Astrocyte of the spinal cord (primary cell): ENCODE data around the gene SYTL5.

Experiments
- DNase-seq: peaks from one replicate; pipeline ENCODE4 v3.0.0; 2011; ENCODE audit warnings: low read depth, low spot score
- H3K4me3 ChIP-seq: 2 replicates; pipeline ENCODE4 v1.5.1; 2011; ENCODE audit warnings: low read depth, mild to moderate bottlenecking, low read length, moderate library complexity
- in situ Hi-C: cut with HindIII; loops from 2 replicates; pipeline ENCODE4 v1.10.0; 2017; ENCODE audit warnings: low sequenced_read_pairs
- TF ChIP-seq, protein P1 (sequence below): IDR thresholded peaks from 2 replicates; pipeline ENCODE4 v1.5.1; 2012; ENCODE audit warnings: low read depth, mild to moderate bottlenecking, low read length, inconsistent platforms

Gene SYTL5

DNA sequence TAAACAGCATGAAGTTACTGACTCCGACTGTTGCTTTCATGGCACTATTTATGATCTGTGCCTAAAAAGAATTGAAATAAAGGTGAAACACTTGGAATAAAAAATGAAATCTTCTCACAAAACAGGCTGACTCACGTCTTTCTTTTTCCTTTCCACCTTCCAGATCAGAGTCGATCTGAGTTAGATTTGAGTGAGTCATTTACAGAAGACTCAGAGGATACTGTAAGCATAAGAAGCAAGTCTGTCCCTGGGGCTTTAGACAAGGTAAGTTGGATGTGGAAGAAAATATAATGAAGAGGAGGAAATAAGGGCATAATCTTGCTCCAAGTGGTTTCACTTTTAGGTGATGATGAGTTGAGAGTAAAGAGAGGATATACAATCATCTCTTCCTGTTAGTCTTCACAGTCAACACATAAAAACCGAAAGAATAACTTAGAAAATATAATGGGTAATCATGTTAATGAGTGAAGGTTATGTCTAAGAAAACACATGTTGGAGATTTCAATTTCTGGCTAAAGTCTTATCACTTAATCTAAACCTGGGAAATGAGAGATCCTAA is 89.7 kb downstream of the SYTL5 start:
- peak; percentile 50 for DNase-seq
- TF ChIP-seq, protein P1, sequence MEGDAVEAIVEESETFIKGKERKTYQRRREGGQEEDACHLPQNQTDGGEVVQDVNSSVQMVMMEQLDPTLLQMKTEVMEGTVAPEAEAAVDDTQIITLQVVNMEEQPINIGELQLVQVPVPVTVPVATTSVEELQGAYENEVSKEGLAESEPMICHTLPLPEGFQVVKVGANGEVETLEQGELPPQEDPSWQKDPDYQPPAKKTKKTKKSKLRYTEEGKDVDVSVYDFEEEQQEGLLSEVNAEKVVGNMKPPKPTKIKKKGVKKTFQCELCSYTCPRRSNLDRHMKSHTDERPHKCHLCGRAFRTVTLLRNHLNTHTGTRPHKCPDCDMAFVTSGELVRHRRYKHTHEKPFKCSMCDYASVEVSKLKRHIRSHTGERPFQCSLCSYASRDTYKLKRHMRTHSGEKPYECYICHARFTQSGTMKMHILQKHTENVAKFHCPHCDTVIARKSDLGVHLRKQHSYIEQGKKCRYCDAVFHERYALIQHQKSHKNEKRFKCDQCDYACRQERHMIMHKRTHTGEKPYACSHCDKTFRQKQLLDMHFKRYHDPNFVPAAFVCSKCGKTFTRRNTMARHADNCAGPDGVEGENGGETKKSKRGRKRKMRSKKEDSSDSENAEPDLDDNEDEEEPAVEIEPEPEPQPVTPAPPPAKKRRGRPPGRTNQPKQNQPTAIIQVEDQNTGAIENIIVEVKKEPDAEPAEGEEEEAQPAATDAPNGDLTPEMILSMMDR: no peak
- no peak overlapping the region for H3K4me3 ChIP-seq
- in situ Hi-C loops: no loop called here

DNA sequence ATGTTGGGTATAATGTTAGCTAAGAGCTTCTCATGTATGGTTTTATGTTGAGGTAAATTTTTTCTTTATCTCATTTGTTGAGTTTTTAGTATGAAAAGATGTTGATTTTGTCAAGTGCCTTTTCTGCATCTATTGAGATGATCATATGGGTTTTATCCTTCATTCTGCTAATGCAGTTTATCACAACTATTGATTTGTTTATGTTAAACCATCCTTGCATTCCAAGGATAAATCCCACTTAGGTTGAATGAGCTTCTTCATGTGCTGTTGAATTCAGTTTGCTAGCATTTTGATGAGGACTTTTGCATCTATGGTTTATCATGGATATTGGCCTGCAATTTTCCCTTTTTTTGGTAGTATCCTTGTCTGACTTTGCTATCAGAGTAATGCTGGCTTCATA is 93.3 kb downstream of the SYTL5 start:
- TF ChIP-seq, protein P1: no peak
- no peak overlapping the region for H3K4me3 ChIP-seq
- DNase-seq: no peak
- in situ Hi-C loops: no loop called here

DNA sequence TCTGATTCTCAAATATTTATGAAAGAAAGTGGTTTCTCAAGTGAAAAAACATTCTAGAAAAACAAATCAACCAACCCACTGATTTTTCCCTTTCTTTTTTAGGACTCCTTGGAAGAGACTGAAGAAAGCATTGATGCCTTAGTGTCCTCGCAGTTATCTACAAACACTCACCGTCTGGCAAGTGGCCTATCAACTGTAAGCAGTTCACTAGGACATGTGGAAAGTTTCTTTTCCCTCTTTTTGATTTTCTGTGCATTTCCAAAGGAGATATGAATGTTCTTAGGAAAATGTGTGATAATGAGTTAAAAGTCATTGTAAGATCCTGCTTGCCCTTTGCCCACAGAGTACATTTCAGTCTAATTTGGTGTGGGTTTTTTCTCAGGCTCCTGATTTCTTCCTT is 95.9 kb downstream of the SYTL5 start:
- in situ Hi-C loops: no loop called here
- H3K4me3 ChIP-seq: no peak overlapping the region
- no peak for DNase-seq
- TF ChIP-seq, protein P1: no peak

DNA sequence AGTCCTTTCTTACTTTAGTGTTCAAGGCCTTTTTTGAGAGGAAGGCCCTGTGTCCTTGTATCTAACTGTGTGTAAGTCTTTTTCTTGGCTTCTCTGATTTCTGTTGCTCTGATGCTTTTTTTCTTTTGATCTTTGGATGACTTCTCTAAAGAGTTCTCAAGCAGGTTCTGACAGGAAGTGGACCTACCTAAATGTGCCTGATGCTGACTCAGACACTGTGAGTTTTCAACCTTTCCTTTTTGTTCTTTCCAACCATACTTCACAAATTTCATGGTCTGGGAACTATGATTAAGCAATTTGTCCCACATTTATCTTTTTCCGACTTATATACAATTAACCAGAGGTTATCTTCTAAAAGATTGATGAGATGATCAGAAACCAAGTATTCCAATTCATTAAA is 96.5 kb downstream of the SYTL5 start:
- TF ChIP-seq, protein P1: no peak
- in situ Hi-C loops: no loop called here
- no peak overlapping the region for H3K4me3 ChIP-seq
- no peak for DNase-seq

DNA sequence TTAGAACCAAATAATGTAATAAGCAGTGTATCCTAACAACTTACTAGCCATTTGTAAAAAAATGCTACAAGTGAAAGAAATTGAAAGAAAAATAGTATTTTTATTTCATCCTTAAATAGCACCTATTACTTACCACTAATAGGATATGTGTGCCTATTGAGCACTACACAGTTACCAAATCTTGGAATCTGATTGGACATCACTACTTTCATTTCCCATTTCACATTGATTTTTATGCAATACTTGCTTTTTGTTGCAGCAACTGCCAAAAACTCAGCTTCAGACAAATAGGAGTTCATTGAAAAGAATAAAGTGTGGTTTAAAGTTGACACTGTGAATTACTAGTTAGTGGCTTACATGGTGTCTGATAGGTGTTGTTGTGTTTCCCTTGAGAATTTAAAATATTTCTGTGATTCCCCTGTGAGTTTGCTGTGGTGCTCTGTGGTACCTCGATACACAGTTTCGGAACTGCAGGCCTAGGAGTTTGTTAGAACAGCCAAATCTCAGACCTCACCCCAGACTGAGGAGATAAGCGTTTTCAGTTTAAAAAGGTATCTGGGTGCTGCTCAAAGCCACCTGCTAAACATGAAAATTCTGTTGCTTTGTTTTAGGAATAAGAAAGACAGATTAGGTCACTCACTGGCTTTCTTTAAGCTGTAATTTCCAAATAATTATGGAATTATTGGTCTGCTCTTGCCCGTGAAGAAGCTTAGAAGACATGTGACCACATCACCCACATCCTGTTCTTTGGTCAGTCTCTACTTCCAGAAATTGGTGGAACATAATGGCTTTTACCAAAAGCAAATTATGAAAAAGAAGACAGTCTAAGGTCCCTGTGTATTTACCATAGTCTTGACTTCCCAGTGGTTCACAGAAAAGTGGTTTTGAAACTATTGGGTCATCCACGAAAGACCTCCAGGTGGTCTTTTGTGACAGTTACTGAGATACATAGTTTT is 97.8 kb downstream of the SYTL5 start:
- no peak for DNase-seq
- in situ Hi-C loops: no loop called here
- H3K4me3 ChIP-seq: no peak overlapping the region
- TF ChIP-seq, protein P1: no peak

DNA sequence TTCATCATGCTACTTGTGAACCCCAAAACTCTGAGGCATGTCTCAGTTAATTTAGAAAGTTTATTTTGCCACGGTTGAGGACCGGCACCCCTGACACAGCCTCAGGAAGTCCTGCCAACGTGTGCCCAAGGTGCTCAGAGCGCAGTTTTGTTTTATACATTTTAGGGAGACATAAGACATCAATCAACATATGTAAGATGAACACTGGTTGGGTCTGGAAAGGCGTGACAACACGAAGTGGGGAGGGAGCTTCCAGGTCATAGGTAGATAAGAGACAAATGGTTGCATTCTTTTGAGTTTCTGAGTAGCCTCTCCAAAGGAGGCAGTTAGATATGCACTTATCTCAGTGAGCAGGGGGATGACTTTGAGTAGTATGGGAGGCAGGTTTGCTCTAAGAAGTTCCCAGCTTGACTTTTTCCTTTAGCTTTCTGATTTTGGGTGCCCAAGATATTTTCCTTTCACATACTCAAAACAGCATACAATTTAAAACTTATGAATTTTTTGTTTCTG is 98.9 kb downstream of the SYTL5 start:
- H3K4me3 ChIP-seq: no peak overlapping the region
- TF ChIP-seq, protein P1: no peak
- in situ Hi-C loops: no loop called here
- DNase-seq: no peak
